H1 (cell line): ENCODE results near the gene GTF2A1L. TPM values are rescaled to one million over a fixed set of nuclear protein-coding genes. Genes with fewer than 3 reads are reported as not detected.

Experiments
- CTCF ChIA-PET: fragments of 300-600 bp; sonication (Branson Sonifier 250); formaldehyde crosslinking; loops from one replicate; lab custom pipeline; 2021; ENCODE audit not compliant: partially characterized antibody; lab: Charles Lee
- POLR2A ChIA-PET: fragments of 300-600 bp; sonication (Branson Sonifier 250); formaldehyde crosslinking; loops from one replicate; lab custom pipeline; 2021; ENCODE audit warnings: inconsistent platforms; ENCODE audit not compliant: partially characterized antibody; lab: Charles Lee
- DNase-seq, 2 experiments: peaks; one replicate each; pipeline versions ENCODE4 v3.0.0 to v3.0.0-alpha.2; 2010 to 2022; ENCODE audit warnings: low spot score in 2 of 2, low read depth in 1 of 2, mixed read lengths in 1 of 2
- FAIRE-seq: peaks from 2 replicates; lab custom pipeline; 2011; peaks lifted over from hg19 to GRCh38; lab: Jason Lieb, UNC
- H2AFZ ChIP-seq: 2 replicates; pipeline ENCODE4 v1.8.1; 2012; ENCODE audit warnings: low read length, inconsistent platforms
- H2AK5ac ChIP-seq: 2 replicates; pipeline ENCODE4 v1.6.1; 2013; ENCODE audit warnings: low read depth, low read length
- H2BK120ac ChIP-seq: replicated peaks from 2 replicates; pipeline ENCODE3; 2013; ENCODE audit warnings: low read depth, low read length, inconsistent platforms
- H2BK12ac ChIP-seq: 2 replicates; pipeline ENCODE4 v1.6.1; 2013; ENCODE audit warnings: low read depth, low read length
- H2BK15ac ChIP-seq: 2 replicates; pipeline ENCODE4 v1.6.1; 2013; ENCODE audit warnings: low read length
- H2BK20ac ChIP-seq: 2 replicates; pipeline ENCODE4 v1.6.1; 2013; ENCODE audit warnings: low read length
- H2BK5ac ChIP-seq: 2 replicates; pipeline ENCODE4 v1.6.1; 2013; ENCODE audit warnings: low read depth, low read length
- H3K14ac ChIP-seq: 2 replicates; pipeline ENCODE4 v1.6.1; 2013; ENCODE audit warnings: inconsistent platforms; ENCODE audit not compliant: insufficient read length
- H3K18ac ChIP-seq: 2 replicates; pipeline ENCODE4 v1.6.1; 2013; ENCODE audit warnings: low read length; ENCODE audit errors: extremely low read depth
- H3K23ac ChIP-seq: 2 replicates; pipeline ENCODE4 v1.6.1; 2013; ENCODE audit warnings: inconsistent platforms; ENCODE audit not compliant: insufficient read length
- H3K23me2 ChIP-seq: 2 replicates; pipeline ENCODE4 v1.6.1; 2013; ENCODE audit warnings: low read depth, low read length
- H3K27ac ChIP-seq: 2 replicates; pipeline ENCODE4 v1.6.1; 2011; ENCODE audit warnings: low read depth, low read length, inconsistent platforms
- H3K27me3 ChIP-seq, 4 experiments: replicated peaks in 1 of 4; 1 replicate in 1 of 4; 2 replicates in 3 of 4; pipeline versions ENCODE4 v1.6.1 to v1.8.1; 2011 to 2013; ENCODE audit warnings: low read length in 3 of 4, mild to moderate bottlenecking in 3 of 4, inconsistent platforms in 2 of 4, mixed read lengths in 2 of 4, moderate library complexity in 1 of 4; ENCODE audit not compliant: control insufficient read depth in 3 of 4, insufficient read depth in 3 of 4; ENCODE audit errors: extremely low read depth in 1 of 4
- H3K36me3 ChIP-seq, 4 experiments: 2 replicates each; pipeline versions ENCODE4 v1.6.1 to v1.8.1; 2011 to 2013; ENCODE audit warnings: mild to moderate bottlenecking in 4 of 4, low read length in 3 of 4, moderate library complexity in 2 of 4, control low read depth in 1 of 4, inconsistent platforms in 1 of 4; ENCODE audit not compliant: insufficient read depth in 4 of 4, control insufficient read depth in 2 of 4
- H3K4ac ChIP-seq: replicated peaks from 2 replicates; pipeline ENCODE3; 2013; ENCODE audit warnings: low read length, low read depth, mixed read lengths, inconsistent platforms; ENCODE audit not compliant: insufficient read length
- H3K4me1 ChIP-seq, 4 experiments: replicated peaks in 1 of 4; 1 replicate in 1 of 4; 2 replicates in 3 of 4; pipeline versions ENCODE4 v1.6.1 to v1.8.1; 2011 to 2013; ENCODE audit warnings: low read length in 3 of 4, inconsistent platforms in 2 of 4, mixed read lengths in 1 of 4; ENCODE audit not compliant: insufficient read depth in 4 of 4, control insufficient read depth in 3 of 4
- H3K4me2 ChIP-seq, 2 experiments: 2 replicates each; pipeline versions ENCODE4 v1.6.1 to v1.8.1; 2011 to 2013; ENCODE audit warnings: low read depth in 2 of 2, low read length in 2 of 2, control low read depth in 1 of 2, inconsistent platforms in 1 of 2, mild to moderate bottlenecking in 1 of 2; ENCODE audit not compliant: insufficient read depth in 1 of 2
- H3K4me3 ChIP-seq, 4 experiments: fragments of 200-600, 300-600 bp in 1 of 4; sonication (generic), shearing (Covaris generic), sonication (Bioruptor Twin) in 1 of 4; 2 replicates each; pipeline versions ENCODE4 v1.5.1 to v1.8.1; 2011 to 2016; ENCODE audit warnings: low read length in 4 of 4, low read depth in 3 of 4, control low read depth in 2 of 4, inconsistent platforms in 2 of 4, mild to moderate bottlenecking in 2 of 4, mixed read lengths in 1 of 4, moderate library complexity in 1 of 4; ENCODE audit not compliant: insufficient read depth in 2 of 4; ENCODE audit errors: extremely low read depth in 1 of 4
- H3K56ac ChIP-seq: replicated peaks from 2 replicates; pipeline ENCODE3; 2013; ENCODE audit warnings: low read depth, mild to moderate bottlenecking, mixed read lengths, low read length, inconsistent platforms; ENCODE audit not compliant: insufficient read length
- H3K79me1 ChIP-seq: 2 replicates; pipeline ENCODE4 v1.6.1; 2013; ENCODE audit warnings: low read depth, low read length, control low read depth
- H3K79me2 ChIP-seq, 2 experiments: 2 replicates each; pipeline versions ENCODE4 v1.6.1 to v1.8.1; 2012 to 2013; ENCODE audit warnings: low read length in 2 of 2, mild to moderate bottlenecking in 2 of 2, inconsistent platforms in 1 of 2; ENCODE audit not compliant: insufficient read depth in 2 of 2, control insufficient read depth in 1 of 2
- H3K9ac ChIP-seq, 4 experiments: replicated peaks in 1 of 4; 1 replicate in 1 of 4; 2 replicates in 3 of 4; pipeline versions ENCODE4 v1.6.1 to v1.8.1; 2011 to 2013; ENCODE audit warnings: low read depth in 3 of 4, low read length in 3 of 4, control low read depth in 2 of 4, mild to moderate bottlenecking in 2 of 4, moderate library complexity in 2 of 4, inconsistent platforms in 1 of 4; ENCODE audit errors: extremely low read depth in 1 of 4
- H3K9me3 ChIP-seq, 2 experiments: 2 replicates each; pipeline versions ENCODE4 v1.6.1 to v1.8.1; 2012 to 2013; ENCODE audit warnings: mild to moderate bottlenecking in 2 of 2, moderate library complexity in 2 of 2, control low read depth in 1 of 2, inconsistent platforms in 1 of 2, low read depth in 1 of 2, low read length in 1 of 2, mixed read lengths in 1 of 2; ENCODE audit not compliant: insufficient read depth in 2 of 2
- H4K20me1 ChIP-seq, 2 experiments: replicated peaks in 1 of 2; 2 replicates each; pipeline versions ENCODE3 to v1.8.1; 2011 to 2013; ENCODE audit warnings: inconsistent platforms in 2 of 2, low read length in 2 of 2, mild to moderate bottlenecking in 1 of 2; ENCODE audit not compliant: insufficient read depth in 2 of 2, control insufficient read depth in 1 of 2
- H4K5ac ChIP-seq: 2 replicates; pipeline ENCODE4 v1.6.1; 2013; ENCODE audit warnings: low read length, low read depth, mixed read lengths, inconsistent platforms; ENCODE audit not compliant: insufficient read length
- H4K8ac ChIP-seq: 2 replicates; pipeline ENCODE4 v1.8.0; 2013; ENCODE audit warnings: mild to moderate bottlenecking, moderate library complexity, low read length, inconsistent platforms; ENCODE audit not compliant: insufficient read depth; ENCODE audit errors: extremely low read depth
- H4K91ac ChIP-seq: replicated peaks from 2 replicates; pipeline ENCODE3; 2013; ENCODE audit warnings: low read length, mixed read lengths, inconsistent platforms; ENCODE audit not compliant: insufficient read length
- GTF2F1 ChIP-seq: IDR thresholded peaks from 2 replicates; pipeline ENCODE4 v1.6.1; 2012; ENCODE audit warnings: low read depth, low read length, improper control_type of control experiment, borderline replicate concordance
- SAP30 ChIP-seq: fragments of 300-600 bp; sonication (generic); IDR thresholded peaks from 2 replicates; pipeline ENCODE4 v1.7.1; 2012; ENCODE audit warnings: low read length, moderate library complexity, mild to moderate bottlenecking, inconsistent platforms; ENCODE audit not compliant: insufficient read depth, insufficient replicate concordance
- SP2 ChIP-seq: IDR thresholded peaks from 2 replicates; pipeline ENCODE4 v1.6.1; 2012; ENCODE audit warnings: mild to moderate bottlenecking, low read length, inconsistent platforms
- SP4 ChIP-seq: IDR thresholded peaks from 2 replicates; pipeline ENCODE4 v1.6.1; 2012; ENCODE audit warnings: low read length, inconsistent platforms
- TCF12 ChIP-seq: IDR thresholded peaks from 2 replicates; pipeline ENCODE4 v1.6.1; 2011; ENCODE audit warnings: low read depth, mild to moderate bottlenecking, low read length
- TEAD4 ChIP-seq: IDR thresholded peaks from 2 replicates; pipeline ENCODE4 v1.6.1; 2012; ENCODE audit warnings: low read depth, low read length, inconsistent platforms, mixed read lengths
- YY1 ChIP-seq: IDR thresholded peaks from 2 replicates; pipeline ENCODE4 v1.6.1; 2011; ENCODE audit warnings: low read depth, mild to moderate bottlenecking, low read length
- WGBS, 2 experiments: shearing (Covaris generic) in 1 of 2; methylation state at CpG; one replicate each; pipeline versions ENCODE4 v1.1.6 to v1.1.7; 2013 to 2015; ENCODE audit warnings: low lambda C conversion rate in 2 of 2, mixed read lengths in 2 of 2, inconsistent platforms in 1 of 2, low coverage in 1 of 2, missing lambda C conversion rate in 1 of 2; ENCODE audit not compliant: insufficient replicate concordance in 2 of 2, insufficient coverage in 1 of 2, insufficient read length in 1 of 2; ENCODE audit errors: extremely low coverage in 1 of 2, missing lambda C conversion rate in 1 of 2; 5-methylcytosine and 5-hydroxymethylcytosine counted together
- polyA plus RNA-seq, 7 experiments: library from polyadenylated mRNA; depleted of rRNA in 3 of 7; stranded (reverse) in 5 of 7; unstranded in 2 of 7; fragments of >200 nt in 5 of 7; fragments of 200-250 nt in 2 of 7; gene quantifications; 1 replicate in 5 of 7; 2 replicates in 1 of 7; 4 replicates in 1 of 7; pipeline versions ENCODE4 v1.2.1 to v1.2.3, GENCODE V29; 2011 to 2013; ENCODE audit warnings: missing spikeins in 2 of 7, mixed read lengths in 2 of 7
- total RNA-seq: library from RNA; stranded (reverse); fragmentation: NEBNext Ultra II Directional; extraction: Animal tissue kit (Norgen Biotek cat#: 25700); gene quantifications from 2 replicates; pipeline ENCODE4 v1.2.1, GENCODE V29; 2021

The GTF2A1L gene
- total and polyA plus RNA-seq, 2 of the 8 experiments (the other 6 are each of a cell fraction or from before 2014, with no cell fraction given) = 0.18 TPM; not detected in 1

- Histone ChIP-seq H3K9ac (no peak overlapping the region), H4K20me1 (no peaks in the 10 kb centered on the region), H3K4me2 (no peak overlapping the region), H4K5ac (no peak overlapping the region), H4K91ac (no peak overlapping the region), H3K23ac (no peak overlapping the region), H3K79me1 (no peaks in the 10 kb centered on the region), H3K18ac (no peak overlapping the region), H3K27me3 (no peaks in the 10 kb centered on the region), H4K8ac (no peak overlapping the region), H2BK120ac (no peak overlapping the region), H3K4me1 (no peaks in the 10 kb centered on the region), H3K4me3 (no peak overlapping the region), H2AFZ (no peak overlapping the region), H2BK15ac (no peak overlapping the region), H3K27ac (no peak overlapping the region), H2AK5ac (no peak overlapping the region), H2BK20ac (no peak overlapping the region), H2BK5ac (no peak overlapping the region), H3K23me2 (no peaks in the 10 kb centered on the region), H3K56ac (no peak overlapping the region), H2BK12ac (no peak overlapping the region), H3K9me3 (no peaks in the 10 kb centered on the region), H3K14ac (no peak overlapping the region), H3K79me2 (no peaks in the 10 kb centered on the region), H3K4ac (no peak overlapping the region), H3K36me3 (peaks cover 0 to 5% (median 2%) of the 10 kb centered on the region in 4 experiments; a peak in 2 of 8 replicates)
- ChIA-PET CTCF (interaction anchor here (0.7 to 1.3 kb wide), 4 partner anchors 9 to 22 kb away, joined by 3 to 4 read pairs (median 3); no protein-coding TSS in a partner anchor), POLR2A (no interaction called here)
- TF ChIP-seq YY1 = no peak
- TF ChIP-seq TCF12 = no peak
- TF ChIP-seq SP2 = no peak
- no peak for TF ChIP-seq SP4
- TF ChIP-seq GTF2F1 = no peak
- TF ChIP-seq SAP30 = no peak
- no peak for TF ChIP-seq TEAD4
- FAIRE-seq (no peak), DNase-seq (no peak)
- whole genome bisulfite sequencing, 2 experiments = 83 to 100% methylated on average over 1 to 3 of the region's 4 CpGs
Observed at GRCh38 chr2:48578313-48578712, 39.3 kb upstream of the GTF2A1L start.
